ENCODE measurements around the gene IL1RAPL1. TPM values are rescaled to one million over a fixed set of nuclear protein-coding genes. Genes with fewer than 3 reads are reported as not detected.
"Not testable (repeated sequence)": the region's sequence is repeated elsewhere in the genome, so short reads cannot be mapped to it uniquely, and the experiment has no call there.

IL1RAPL1 gene
- total RNA-seq, 1 experiment from 2014 or later: 1.7 TPM

DNA sequence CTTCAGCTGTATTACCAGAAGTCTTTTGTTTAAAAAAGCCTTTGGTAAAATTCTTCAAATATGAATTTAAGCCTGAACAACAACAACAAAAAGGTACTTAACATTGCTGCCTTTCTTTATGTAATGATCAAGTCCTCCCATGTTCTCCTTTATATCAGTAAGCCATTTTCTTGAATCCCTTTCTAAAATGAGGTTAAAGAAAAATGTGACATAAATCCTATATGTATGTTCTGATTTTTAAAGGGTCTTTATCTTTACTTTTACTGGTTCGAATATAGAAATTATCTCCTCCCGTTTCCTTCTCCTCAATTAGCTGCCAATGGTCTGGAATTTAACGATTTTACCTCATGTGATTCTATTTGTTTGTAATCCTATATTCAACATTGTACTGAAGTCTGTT lies 522.8 kb downstream of the IL1RAPL1 start:
- no peak for DNase-seq (ENCODE audit: low read depth)

DNA sequence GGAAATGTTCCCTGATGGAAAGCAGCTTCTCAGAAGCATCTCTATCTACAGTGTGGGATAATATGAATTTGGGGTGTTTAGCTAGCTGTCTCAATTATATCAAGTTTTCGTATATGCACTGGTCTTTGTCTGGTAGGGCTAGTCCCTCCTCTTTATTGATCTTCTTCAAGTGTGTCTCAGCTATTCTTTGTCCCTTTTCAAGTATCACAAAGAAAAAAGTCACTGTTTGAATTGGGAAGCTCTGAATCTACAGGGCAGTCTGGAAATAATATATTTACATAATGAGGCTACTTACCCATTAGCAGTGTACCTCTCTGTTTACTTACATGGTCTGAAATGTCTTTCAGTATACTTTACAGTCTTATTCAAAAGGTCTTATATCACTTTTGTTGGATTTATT lies 526.0 kb downstream of the IL1RAPL1 start:
- DNase-seq (ENCODE audit: low read depth): no peak

DNA sequence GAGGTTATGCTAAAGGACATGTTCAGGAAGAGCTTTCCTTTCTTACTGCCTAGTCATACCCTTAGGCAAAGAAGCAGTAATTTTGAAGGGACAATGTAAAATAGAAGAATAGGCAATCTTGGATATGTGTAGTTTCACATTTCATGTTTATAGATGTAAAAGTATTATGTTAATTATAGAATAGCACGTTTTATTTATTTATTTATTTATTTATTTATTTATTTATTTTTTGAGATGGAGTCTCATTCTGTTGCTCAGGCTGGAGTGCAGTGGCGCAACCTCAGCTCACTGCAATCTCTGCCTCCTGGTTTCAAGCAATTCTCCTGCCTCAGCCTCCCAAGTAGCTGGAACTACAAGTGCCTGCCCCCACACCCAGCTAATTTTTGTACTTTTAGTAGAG lies 535.6 kb downstream of the IL1RAPL1 start:
- not testable (repeated sequence) for DNase-seq (ENCODE audit: low read depth)

DNA sequence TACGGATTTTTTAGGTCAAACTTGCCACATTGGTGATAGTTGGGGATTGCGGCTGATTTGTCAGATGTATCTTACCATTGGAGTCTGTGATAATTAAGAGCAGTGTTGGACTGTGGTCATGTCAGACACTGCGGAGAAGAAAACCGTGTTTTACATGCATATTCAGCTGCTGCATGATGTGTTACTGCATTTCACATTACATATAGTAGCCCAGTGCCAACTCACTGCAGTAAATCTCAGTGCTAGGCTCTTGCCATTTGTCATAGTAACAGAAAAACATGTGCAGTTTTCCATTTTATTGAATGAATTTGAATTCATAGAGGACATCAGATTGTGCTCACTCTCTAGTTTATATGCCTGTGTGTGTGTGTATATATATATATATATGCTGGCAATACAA lies 543.7 kb downstream of the IL1RAPL1 start:
- no peak for DNase-seq (ENCODE audit: low read depth)

DNA sequence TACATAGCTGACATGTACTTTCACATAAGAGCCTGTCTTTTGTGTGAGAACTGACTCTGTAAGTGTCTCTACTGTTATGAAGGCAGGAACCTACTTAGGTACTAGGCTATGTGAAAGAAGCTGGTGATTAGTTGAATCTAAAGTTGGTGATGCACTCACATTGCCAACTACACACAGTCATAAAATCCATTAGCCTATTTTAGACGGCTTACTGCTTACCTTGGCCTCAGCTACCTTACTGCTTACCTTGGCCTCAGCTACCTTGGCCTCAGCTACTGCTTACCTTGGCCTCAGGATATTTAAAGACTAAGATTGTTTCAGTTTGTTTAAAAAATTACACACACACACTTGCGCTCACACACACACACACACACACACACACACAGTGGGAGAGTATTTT lies 549.7 kb downstream of the IL1RAPL1 start:
- DNase-seq (ENCODE audit: low read depth): no peak

DNA sequence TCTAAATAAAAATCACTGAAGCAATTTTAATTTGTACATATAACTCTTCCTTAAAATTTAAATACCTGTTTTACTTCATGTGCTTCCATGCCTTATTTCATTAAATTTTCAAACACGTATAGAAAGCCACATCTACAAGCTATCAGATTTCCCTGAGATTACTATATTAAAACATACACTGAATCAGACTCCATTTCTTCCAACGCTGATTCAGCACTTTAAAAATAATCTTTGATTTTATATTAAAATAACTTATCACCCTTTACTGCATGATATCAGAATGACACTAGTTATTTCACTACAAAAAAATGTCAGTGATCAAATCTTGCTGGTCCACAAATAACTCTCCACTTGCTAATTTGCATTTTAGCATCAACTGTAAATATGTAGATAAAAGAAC lies 550.8 kb downstream of the IL1RAPL1 start:
- no peak for DNase-seq (ENCODE audit: low read depth)

DNA sequence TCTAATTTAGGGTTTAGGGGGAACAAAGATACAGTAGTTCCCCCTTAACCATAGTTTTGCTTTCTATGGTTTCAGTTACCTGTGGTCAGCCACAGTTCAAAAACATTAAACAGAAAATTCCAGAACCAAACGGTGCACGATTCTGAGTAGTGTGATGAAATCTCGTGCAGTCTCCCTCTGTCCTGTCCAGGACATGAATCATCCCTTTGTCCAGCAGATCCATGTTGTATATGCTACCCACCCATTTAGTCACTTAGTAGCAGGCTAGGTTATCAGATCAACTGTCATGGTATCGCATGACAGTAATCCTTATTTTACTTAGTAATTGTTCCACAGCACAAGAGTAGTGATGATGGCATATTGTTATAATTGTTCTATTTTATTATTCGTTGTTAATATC lies 556.1 kb downstream of the IL1RAPL1 start:
- no peak for DNase-seq (ENCODE audit: low read depth)

DNA sequence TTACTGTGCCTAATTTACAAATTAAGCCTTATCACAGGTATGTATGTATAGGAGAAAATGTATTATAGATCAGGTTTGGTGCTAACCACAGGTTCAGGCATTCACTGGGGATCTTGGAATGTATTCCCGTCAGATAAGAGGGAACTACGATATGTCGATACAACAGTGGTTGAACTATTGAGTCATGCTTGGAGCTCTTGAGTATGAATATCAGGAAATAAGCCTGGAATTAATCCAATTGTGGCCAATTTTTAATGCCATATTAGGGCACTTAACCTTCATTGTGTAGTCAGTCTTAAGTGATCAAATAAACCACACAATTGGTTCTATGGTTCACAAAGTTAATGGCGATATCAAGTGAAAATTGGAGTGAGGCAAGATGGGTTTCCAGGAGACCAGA lies 556.5 kb downstream of the IL1RAPL1 start:
- no peak for DNase-seq (ENCODE audit: low read depth)

DNA sequence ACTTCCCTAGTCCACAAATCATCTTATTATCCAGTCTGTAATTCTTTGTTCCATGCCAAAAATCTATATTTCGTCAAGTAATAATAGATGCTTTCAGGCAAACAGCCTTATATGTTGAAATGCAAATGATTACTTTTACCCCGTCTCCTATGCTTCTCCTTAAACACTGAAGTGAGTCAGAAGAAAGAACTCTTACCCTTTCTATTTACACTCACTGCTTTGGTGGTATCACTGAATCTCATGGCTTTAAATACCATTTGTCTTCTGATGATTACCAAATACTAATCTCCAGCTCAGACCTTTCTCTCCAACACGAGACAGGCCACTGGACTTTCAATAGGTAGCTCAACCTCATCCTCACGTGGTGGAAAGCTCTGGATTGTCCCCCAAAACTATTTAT lies 558.1 kb downstream of the IL1RAPL1 start:
- DNase-seq (ENCODE audit: low read depth): no peak

DNA sequence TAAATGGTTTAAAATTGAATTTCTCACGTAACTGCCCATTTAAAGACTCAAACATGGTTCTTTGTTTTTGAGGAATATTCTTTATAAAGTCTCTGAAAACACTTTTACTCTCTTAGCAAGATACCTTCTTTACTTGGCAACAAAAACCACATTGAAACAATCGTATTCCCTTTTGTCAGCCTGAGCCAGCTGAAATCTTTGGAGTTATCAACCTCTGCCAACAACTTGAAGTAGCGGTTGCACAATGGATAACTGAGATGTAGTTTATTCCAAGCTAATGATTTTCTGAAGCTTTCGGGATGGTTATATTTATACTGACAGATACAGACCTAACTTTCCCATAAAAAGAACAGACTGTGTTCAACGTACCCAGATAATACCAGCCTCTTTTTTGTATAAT lies 561.3 kb downstream of the IL1RAPL1 start:
- no peak for DNase-seq (ENCODE audit: low read depth)

DNA sequence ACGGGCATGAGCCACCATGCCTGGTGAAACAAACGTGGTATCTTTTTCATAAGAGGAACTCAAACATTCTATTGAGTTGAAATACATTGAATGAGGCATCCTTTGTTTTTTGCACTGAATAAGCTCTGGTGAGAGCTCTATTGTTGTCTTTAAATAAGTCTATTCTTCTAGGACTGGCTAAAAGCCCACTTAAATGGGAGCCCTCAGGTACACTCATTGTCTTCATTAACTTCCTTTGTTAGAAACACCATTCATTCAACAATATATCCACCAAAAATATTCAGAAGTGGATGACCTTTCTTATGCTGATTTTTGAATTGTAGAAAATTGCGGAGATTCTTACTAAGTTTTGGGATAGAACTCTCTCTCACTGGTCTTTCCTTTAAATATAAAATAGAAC lies 568.0 kb downstream of the IL1RAPL1 start:
- no peak for DNase-seq (ENCODE audit: low read depth)

DNA sequence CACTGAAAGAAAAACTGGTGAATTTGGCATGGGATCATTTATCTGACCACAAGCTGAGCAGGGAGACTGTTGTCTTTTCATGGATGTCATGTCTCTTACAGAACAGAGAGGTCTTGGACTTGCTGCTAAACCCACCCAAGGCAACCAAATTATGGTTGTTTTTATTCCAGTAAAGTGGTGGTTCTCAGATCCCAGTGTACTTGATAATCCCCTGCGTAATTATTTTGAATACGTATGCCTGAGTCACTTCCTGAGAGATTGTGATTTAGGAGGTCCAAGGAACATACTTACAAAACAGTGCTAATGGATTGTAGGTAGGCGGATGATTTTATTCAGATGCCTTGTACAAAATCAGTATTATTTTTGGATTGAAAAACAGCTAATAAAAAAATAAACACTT lies 585.6 kb downstream of the IL1RAPL1 start:
- DNase-seq (ENCODE audit: low read depth): no peak

DNA sequence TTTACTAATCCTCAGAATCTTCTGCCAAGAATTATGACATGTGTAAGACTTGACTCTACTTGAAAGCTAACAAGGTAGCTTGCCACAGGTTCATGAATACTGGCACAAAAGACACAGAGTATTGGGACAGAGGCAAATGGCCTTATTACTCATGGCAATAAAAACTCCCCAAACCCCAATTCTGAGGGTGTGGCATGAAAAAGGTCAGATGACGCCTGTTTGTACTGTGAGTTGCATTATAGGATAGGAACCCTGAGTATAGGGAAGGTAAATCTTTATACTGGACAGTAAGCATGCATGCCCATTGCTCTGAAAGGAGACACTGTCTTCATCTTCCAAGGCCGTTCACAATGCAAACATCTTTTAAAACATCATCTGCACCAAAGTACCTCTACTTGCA lies 600.0 kb downstream of the IL1RAPL1 start:
- no peak for DNase-seq (ENCODE audit: low read depth)

DNA sequence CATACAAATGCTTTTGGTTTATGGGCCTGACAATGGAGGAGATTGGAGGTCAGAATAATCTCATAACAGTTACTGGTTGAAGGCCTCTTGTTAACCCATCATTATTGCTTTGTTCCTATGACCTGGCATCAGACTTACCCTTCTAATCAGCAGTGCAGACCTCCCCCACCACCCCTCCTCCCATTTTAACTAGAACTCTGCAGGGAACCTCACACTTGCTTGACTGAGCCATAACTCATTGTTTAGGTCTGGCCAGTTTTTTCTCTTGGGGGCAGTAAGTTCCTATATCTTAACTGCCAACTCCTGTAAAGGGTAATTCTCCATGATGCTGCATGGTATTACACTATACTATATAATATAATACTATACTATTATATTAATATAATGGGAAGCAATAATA lies 609.3 kb downstream of the IL1RAPL1 start:
- DNase-seq (ENCODE audit: low read depth): no peak

DNA sequence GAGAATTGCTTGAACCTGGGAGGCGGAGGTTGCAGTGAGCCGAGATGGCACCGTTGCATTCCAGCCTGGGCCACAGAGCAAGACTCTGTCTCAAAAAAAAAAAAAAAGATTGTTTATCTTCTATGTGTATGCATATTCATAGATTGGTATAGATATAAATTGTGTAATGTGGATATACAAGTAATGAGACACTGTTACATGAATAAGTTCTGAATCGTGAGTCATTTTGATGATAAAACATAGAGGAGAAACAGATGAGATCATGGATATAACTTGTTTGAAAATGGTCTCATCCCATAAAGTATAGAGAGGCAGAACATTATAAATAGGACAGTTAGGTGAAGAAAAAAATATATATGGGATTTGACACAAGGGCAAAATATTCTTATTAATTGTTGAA lies 628.0 kb downstream of the IL1RAPL1 start:
- no peak for DNase-seq (ENCODE audit: low read depth)

DNA sequence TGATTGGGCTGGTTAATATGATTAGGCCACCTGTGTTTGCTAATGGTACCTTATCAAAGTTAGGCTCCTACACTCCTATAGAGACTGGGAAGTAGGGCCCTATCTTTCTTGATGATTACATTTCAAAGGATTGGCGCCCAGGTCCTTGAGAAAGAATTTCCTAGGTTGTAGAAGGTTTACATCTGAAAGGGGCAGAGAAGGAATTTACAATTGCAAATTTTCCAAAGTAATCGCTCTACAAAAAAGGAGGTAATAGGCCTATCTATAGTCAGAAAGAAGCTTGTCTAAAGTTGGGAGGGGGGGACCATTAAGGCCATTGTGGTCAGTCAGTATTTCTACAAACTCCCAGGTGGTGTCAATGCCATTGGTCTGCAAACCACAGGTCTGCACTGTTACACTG lies 638.4 kb downstream of the IL1RAPL1 start:
- no peak for DNase-seq (ENCODE audit: low read depth)

DNA sequence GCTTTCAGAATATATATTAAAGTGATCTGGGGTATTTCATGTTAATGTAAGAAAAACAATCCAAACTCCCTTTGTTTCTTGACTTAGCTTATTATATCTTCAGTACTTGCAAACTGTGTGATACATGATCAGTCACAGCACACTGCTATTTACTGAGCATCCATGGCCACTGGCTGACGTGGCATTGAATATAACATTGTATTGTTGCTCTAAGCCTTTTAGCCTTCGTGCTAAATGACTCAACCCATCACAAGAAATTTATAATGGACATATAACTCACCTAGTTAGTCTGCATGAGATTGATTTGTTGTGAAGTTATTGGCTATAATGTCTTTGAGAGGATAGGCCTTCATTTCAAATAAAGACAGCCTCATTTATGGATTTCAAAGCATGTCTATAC lies 642.6 kb downstream of the IL1RAPL1 start:
- no peak for DNase-seq (ENCODE audit: low read depth)

DNA sequence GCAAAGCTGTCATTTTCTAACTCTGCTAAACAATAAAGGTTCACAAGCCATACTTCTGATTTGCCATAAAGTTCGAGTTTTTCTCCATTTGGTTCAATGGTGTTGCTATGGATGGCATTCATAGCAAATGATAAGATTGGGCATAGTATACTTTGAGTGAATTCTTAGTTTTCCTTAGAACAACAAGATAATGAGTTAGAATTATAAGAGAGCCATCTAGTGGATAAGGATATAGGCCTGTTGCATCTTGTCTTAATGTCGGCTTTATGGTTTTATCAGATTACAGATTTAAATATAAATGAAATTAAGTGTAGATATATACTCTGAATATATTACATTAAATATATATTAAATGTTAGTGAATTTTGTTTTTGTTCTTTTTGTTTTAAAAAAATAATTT lies 644.6 kb downstream of the IL1RAPL1 start:
- no peak for DNase-seq (ENCODE audit: low read depth)

DNA sequence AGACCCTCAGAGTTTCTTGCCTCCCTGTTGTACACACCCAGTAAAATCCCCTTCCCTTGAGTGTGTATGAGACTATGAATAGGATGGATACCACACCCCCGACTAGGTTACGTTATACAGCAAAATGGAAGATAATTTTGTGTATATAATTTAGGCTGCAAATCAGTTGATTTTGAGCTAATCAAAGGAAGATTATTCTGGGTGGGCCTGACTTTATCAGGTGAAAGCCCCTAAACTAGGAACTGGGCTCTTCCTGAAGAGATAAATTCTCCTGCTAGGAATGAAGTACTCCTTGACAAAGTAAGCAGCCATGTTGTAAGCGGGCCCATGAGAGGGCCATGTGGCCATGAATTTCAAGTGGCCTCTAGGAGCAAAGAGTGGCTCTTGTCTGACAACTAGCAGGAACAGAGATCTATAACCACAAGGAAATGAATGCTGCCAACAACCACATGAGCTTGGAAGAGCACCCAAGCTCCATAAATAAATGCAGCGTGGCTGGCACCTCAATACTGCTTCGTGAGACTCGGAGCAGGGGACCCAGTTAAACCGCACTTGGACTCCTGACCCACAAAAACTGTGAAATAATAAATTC lies 646.4 kb downstream of the IL1RAPL1 start:
- DNase-seq (ENCODE audit: low read depth): no peak

DNA sequence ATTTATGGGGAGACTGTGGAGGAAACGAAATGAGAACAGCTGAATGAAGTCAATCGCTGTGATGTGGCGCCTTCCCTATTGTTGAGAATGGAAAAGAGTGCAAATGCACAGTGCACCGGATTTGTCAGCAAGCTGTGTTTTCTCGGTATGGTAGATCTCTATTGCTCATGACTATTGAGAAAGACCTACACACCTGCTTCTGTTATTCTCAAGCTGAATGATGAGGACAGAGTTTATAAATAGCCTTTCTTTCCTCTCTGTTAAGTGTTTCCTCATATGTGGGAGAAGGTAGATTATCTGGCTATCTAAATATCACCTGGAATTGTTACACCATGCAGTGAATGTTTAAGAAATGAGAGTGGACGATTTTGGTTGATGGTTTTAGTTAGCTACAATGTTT lies 650.7 kb downstream of the IL1RAPL1 start:
- DNase-seq (ENCODE audit: low read depth): no peak

DNA sequence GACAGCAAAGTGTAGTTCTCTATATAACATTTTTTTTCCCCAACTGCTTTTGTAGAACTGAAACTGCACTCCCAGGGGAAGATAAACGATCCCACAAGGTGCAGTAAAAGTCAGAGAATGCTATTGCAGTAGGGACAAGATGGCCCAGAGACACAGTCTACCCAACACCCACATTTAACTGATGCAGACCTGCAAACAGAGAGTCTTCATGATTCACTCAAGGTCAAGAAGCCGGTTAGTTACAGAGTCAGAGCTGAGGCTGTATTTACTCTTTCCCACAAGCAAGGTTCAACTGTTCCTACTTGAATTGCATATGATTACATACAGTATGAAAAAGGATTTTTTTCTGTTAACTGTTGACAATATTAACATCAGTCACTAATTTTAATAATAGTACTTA lies 654.6 kb downstream of the IL1RAPL1 start:
- DNase-seq (ENCODE audit: low read depth): no peak

DNA sequence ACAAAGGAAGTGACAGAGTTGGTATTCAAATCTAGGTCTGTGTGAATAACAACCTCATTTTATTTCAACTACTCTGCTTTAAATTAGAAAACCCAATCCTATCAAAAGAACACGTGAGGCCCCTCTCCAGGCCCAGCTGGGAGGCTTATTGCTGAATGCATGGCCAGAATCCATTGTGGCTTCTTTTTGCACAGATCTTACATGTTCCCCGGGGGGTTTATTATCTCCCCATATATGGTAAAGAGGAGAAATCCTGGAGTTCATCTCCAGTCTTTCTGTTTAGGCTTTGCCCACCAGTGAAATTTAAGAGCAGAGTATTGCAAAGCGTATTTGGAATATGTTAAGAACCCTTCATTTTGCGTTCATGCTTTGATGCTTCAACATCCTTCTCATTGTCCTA lies 655.6 kb downstream of the IL1RAPL1 start:
- no peak for DNase-seq (ENCODE audit: low read depth)

DNA sequence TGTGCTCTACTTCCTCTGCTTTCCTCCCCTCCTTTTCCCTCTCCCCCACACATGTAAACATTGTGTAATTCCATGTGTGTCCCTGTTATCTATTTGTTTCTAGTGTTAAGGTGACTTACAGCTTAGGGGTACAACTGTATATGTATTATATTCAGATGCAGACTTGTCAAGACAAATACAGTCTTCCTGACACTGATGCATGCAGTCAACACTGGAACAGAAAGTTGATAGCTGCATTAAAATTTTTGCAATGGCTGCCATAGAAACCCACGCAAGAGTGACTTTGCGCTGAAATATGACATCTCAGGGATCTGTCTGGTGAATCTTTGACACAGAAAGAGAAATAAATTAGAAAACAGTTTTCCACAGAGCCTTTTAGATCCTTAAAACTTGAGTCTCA lies 656.7 kb downstream of the IL1RAPL1 start:
- DNase-seq (ENCODE audit: low read depth): no peak

DNA sequence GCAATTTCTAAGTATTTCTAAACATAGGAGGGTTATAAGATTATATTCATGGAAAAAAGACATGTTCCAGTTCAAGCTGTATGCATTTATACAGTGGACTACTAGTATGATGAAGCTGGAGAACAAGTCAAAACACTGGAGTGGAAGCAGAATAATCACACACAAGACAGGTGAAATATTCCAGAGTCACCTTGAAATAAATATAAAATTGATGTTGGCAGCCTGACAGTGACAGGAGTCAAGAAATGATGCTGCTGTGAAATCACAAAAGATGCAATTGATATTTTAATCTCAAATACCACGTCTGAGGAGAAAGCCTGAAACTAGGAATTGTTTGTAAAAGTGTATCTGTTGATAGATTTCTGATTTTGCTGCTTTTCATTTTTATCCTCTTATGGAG lies 667.3 kb downstream of the IL1RAPL1 start:
- no peak for DNase-seq (ENCODE audit: low read depth)

DNA sequence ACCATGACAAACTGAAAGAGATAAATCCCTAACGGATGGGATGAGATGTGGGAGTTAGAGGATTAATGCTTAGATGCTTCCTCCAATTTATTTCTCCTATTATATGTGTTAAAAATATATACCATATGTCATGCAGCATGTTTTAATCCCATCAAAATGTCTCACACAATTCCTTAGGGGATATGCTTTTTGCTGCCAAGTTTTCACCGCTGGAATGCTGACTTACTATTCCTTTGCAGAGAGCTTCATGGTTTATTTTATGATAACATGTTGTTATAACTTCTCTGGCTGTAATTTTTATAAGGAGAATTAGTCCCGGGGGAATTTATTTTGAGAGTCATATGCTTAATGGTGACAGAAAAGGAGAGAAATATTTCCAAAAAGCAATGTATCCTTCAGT lies 670.3 kb downstream of the IL1RAPL1 start:
- no peak for DNase-seq (ENCODE audit: low read depth)

Measured in Daoy (cell line).